ENCODE results near the gene PTCHD4. TPM values are rescaled to one million over a fixed set of nuclear protein-coding genes. Genes with fewer than 3 reads are reported as not detected.
A peak's percentile ranks its signal among the peaks of the same experiment; 100 is the strongest.

PTCHD4 gene
- total RNA-seq, 1 donor from 2014 or later, result 19.2 TPM

DNA sequence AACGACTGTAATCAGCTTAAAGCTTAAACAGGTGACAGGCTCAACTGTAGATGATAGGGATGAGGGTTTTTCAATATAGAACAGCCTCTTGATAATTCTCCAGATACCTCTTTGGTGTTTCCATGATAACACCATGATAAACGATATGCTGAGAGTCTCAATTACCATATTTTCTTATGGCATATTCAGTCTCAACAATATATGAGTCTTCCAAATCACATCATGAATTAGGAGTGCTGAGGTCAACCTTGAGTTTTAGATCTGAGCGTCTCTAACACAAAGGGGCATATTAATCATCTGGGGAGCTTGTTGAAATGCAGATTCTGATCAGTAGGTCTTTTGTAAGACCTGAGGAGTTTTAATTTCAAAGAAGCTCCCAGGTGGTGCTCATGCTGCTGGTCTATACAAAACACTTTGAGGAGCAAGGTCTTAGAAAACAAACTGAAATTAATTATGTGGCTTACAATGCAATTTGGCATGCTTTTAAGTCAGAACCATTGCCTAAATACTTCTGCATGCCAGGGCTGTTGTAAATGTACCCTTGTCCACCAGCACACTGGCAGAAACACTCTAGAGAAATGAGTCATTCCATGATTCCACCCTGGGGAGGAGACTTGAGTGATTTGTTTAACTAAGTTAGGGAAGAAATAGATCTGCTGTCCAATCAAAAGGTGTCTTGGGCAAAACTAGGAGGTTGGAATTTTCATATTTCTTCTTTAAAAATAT is 49.6 kb downstream of the PTCHD4 start:
- peak; percentile 57 for DNase-seq (ENCODE audit: low read depth)
